GM12872 (cell line): ENCODE results near the gene CLRN3.

ENCODE experiments used
- CTCF ChIP-seq: IDR thresholded peaks from 3 replicates; pipeline ENCODE4 v1.5.1; 2011; ENCODE audit warnings: low read depth, mild to moderate bottlenecking, low read length, moderate library complexity; ENCODE audit not compliant: insufficient read depth

The CLRN3 gene

DNA sequence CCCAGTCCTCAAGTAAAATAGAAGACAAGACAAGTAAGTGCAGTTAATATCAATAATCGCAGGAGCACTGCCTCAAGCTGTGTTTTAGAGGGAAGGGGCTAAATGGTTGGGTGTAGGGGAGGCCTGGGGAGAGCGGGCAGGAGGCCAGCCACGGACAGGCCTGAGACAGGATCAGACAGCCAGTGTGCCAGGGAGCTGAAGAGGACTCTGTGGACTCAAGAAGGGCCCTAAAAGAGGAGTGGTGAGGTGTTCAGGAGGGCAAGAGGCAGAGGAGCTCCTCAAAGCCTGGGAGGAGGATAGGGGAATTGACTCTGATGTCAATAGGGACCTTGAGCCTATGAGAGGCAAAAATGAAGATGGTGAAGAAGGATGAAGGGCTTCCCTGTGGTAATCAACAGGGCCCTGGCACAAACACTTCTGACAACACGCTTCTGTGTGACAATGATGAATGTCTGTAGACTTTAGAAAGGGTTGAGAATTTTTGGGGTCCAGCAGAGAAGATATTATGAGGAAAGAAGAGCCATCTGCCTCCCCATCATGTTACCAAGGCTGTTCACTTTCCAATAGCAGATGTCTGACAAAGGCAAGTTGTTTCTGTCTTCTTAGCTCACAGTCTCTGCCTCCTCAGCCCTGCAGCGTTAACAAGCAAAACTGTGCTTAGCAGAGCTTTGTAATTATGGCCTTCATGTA is 11.7 kb upstream of the CLRN3 start:
- no peak for TF ChIP-seq CTCF

DNA sequence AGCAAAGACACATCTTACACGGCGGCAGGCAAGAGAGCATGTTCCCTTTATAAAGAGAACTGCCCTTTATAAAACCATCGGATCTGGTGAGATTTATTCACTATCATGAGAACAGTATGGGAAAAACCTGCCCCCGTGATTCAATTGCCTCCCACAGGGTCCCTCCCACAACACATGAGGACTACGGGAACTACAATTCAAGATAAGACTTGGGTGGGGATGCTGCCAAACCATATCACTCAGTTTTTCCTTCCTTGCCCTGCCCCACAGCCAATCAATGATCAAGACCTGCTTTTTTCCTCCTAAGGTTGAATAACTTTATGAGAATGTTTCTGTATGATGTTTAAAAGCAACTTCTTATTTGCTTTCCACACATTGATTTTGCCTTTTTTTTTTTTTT is 11.0 kb upstream of the CLRN3 start:
- TF ChIP-seq CTCF: no peak

- TF ChIP-seq CTCF: no peak
Observed at GRCh38 chr10:127899766-127900387, 7.1 kb upstream of the CLRN3 start.

DNA sequence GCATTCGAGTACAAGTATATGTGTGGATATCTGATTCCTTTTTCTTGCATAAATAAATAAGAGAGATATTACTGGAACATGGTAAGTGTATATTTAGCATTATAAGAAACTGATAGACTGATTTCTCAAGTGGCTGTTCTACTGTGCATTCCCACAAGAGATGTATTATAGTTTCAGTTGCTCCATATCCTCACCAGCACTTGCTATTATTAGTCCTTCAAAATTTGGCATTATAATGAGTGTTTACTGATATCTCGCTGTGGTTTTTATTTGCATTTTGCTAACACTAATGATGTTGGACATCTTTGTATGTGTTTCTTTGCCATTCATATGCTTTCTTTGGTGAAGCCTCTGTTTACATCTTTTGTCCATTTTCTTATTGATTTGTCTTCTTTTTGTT is 4.4 kb upstream of the CLRN3 start:
- TF ChIP-seq CTCF: no peak

DNA sequence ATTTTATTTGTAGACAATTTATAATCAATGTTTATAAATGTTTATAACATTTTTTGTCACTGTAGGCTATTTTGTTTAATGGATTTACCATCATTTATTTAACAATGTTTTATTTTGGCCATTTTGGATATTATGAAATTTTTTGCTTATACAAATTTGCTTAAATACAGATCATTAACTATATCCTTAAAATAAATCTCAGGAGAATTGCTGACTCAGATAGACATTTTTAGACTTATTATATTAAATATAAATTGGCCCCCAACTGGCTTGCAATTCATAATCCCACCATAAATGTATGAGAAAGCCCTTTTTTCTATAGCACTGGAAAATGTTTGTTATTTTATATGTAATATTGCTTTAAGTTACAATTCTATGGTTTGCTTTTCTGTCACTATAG is 3.8 kb upstream of the CLRN3 start:
- TF ChIP-seq CTCF: no peak

DNA sequence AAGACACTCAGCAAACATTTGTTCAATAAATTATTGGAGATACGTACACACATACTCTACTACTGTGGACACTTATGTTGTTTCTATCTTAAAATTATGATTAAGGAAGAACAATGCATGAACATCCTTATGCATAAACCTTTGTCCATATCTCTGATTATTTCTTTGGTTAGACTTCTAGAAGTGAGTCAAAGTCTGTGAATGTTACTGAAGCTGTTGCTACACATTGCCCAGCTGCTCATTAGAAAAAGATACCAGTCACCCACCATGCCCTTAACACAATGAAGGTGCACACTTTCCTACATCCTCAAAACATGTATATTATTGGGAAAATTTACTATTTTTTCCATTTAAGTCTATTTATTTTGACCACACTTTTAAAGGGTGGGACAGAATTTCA is 1.4 kb upstream of the CLRN3 start:
- no peak for TF ChIP-seq CTCF

DNA sequence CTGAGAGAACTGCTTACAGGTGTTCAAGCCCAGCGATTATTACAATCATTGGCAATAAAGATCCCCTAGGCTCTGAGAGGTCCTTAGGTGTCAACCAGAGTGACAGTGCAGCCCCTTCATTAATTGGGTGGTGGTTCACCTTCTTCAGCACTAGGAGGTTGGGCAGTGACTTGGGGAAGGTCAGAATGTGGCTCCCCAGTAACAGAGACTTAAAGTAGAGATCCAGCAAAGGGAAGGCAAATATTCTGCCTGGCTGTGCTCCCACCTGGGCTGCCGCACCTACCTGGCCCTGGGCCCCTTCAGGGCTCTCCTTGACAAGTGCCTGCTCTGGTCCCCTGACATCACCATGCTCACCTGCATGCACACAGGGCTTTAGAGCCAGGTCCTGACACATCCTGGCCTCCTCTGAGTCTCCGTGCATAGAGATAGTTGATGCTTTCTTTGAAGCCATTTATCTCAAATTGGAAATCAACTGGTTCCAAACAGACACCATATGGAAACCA is 1.9 kb downstream of the CLRN3 start:
- TF ChIP-seq CTCF: no peak
